ENCODE data around the gene SLF1.

The SLF1 gene

DNA sequence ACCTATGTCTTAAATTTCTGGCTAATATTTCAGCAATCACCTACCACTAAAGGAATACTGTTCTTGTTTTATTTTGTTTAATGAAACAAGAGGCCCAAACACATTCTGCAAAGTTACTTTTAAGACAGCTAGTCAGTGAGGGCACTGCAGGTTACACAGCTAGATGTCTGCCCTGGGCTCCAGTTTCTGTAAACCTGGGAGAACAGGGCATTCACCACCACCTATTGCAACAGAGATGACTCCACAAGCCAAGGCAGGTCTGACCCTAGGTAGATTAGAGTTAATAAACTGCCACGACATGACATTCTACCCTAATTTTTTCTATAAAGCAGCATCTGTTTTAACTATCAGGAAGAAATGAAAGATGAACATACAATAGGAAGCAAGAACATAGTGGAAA, 90.8 kb downstream of the SLF1 start:
- DNase-seq: no peak

DNA sequence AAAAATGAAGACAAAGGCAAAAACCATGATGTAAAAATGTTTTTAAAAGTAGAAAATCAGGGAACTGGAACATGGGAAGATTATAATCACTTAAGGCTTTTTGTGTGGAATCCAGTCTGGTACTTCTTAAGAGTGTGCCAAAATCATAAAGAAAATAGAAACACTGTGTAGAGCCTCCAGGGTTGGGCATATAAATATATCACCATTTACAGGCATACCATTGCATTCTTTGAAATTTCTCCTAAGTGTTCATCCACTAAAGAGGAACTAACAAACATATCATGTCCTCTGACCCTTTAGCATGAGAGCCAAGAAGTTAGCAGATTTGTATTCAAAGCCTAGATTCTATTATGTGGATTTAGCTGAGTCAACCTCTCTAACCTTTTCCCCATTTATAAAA, 93.3 kb downstream of the SLF1 start:
- DNase-seq: no peak

DNA sequence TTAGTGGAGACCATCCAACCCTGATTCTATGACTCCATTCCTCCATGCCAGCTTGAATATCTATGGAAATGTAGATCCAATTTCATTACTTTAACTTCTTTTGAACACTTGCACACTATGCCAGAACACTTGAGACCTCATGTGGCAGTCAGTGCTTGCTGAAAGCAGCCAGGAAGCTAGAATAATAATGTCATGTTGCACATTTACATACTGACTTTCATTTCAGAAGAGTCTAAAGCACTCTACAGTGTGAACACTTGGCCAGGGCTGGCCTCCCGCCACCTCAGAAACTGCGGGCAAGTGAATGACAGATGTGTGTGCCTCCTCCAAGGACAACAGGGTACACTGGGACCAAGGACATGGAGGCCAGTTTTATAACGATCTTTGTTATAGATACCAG, 97.3 kb downstream of the SLF1 start:
- peak in 1 of 51 donors; percentile 0 for DNase-seq

DNA sequence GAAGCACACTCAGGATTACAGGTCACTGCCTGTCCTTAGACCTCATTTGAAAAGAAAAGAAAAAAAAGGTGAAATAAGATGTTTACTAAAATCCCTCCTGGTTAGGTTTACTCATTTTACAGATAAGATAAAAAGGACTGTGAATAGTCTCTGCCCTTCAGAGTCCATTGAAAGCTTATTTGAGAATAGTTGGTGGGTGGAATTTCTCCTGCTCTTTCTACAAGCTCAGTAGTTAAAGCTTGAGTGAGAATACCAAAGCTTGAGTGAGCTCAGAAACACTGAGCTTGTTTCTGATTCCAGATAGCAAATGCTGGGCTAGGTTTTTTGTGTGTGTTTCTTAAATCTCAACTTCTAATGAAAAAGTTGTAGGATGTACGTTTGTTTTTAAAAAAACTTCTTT, 106.7 kb downstream of the SLF1 start:
- DNase-seq: no peak

DNA sequence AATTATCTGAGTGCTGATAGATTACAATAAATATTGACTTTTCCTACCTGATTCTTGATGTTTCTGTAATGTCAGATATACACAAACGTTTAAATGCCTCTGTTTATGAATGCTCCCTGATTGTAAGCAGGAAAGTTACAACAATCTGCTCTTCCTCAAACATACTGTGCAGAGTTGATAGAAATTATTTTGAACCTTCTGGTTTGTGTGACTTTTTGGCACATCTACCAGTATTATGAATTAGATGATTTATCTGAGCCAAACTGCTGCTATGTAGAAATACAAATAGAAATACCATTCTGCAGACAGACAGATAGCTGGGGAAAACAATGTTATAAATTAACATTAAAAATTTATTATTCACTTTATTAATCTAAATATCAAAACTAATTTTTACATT, 113.0 kb downstream of the SLF1 start:
- DNase-seq: no peak

DNA sequence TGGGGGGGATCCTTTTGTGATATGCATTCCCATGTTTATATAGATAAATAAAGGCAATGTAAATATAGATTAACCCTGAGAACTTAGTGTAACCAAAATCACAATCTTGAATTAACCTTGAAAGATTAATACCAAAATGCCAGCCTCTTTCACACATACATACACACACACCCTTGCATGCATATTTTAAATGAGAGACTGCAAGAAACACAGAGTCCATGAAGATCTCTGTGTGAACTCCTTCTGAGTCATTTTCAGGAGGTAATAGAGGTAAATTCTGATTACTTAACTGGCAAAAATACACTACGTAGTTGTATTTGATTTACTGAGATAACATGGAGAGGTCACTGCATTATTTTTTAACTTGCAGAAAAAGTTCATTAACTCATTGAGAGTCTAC, 118.0 kb downstream of the SLF1 start:
- no peak for DNase-seq

DNA sequence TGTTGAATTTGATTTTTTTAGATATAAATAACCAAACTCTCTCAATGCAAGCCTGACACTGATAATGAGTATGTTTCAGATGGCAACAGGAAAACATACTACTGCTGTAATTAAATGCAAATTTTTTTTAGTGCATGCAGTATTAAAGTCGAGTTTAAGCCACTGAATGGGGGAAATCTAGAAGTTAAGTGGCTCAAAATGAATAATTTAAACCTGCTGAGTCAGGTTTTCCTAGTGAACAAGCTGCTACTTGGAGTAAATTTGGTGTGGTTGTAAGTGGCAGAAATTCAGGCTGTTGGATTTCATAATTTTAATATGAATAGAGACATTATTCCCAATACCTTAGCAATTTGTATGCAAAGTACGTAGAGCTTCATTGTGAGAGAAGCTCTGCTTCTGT, 121.8 kb downstream of the SLF1 start:
- no peak for DNase-seq

DNA sequence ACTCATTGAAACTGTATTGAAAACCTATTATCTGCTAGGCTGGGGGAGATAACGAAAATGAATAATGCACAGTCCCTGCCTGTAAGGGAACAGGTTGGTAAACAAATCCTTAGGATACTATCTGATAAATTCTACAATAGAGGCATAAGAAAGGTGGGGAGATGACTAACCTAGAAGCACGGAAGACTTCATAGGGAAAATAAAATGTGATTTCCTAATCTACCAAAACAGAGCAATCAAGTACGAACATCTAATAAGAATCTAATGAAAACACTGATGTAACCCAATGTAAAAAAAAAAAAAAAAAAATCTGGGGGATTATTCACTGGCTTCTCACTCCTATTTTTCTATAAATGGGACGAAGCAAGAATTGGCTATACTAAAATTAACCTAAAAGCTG, 124.4 kb downstream of the SLF1 start:
- no peak for DNase-seq

DNA sequence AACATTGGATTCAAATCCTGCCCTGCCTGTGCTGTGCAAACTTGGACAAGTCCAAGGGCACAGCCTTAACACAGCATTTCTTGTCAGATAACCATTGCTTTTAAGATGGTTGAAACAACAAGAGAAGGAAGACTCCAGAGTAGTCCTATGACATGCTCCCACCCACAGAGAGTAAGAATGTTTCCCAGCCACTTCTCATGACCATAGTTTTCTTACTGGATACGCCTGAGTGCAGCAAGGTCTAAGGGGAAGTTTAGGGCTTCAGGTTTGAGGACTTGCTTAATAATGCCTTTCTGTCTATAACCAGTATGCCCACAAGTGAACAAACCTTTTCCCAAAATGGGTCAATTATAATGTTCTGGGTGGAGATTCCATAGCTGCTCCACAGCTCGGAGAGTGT, 126.4 kb downstream of the SLF1 start:
- no peak for DNase-seq

DNA sequence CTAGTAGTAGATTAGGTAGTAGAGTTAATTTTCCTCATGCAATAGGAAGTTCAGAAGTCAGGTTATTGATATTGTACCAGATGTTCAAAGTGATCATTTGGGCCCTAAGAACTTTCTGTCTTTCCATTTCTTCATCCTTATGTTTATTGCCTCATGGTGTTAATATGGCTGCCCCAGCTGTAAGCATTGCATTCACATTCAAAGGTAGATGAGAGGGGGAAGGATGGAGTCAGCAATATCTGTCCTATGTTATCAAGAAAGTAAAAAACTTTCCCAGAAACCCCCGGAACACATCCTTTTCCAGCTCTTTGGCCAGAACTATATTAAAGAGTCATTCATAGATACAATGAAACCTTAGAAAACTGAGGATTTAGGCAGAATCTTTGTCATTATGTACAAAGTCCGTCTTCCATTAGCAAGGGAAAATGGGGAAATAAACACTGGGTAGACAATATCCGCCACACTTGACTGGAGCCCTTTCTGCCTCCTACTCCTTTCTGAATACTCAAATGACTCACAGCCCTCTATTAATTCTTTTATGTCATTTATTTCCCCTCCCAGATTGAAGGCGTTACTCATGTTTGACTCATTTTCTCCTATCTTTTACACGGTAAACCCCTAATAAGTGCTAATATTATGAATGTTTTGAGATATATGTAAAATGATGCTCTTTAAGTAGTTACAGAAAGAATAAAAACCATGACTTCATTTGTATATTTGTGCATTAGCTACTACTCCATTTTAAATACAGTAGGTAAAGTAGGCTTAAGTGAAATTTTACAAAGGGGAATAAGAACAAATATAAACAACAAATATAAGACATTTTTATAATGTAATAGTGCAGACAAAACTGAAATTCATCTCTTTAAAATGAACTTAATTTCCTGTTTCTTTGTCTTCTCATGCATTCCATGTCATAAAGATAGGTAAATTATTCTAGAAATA, 127.6 kb downstream of the SLF1 start:
- no peak for DNase-seq

DNA sequence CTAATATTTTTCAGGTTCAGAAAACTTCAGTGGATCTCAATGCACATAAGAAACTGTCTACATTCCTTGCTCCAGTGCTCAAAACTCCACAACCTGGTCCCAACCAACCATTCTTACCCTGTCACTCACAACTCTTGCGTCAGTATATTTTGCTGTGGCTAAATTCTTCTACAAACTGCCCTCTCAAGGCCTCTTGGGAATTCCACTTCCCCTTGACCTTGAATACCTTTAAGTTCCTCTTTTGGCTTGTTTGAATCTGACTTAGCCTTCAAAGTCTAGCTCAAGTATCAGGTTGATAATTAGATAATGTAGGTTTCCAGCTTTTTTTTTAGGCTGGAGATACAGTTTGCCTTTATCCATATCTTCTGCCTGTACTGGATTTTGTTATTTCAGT, 128.3 kb downstream of the SLF1 start:
- no peak for DNase-seq

Measured in hypothalamus (tissue), 51 donors.